Calu3 (cell line): ENCODE results near the gene EFHD2. TPM values are rescaled to one million over a fixed set of nuclear protein-coding genes. Genes with fewer than 3 reads are reported as not detected.

ENCODE experiments used
- BruUV-seq: library from RNA; stranded (reverse); fragments of 400-500 nt; replicated peaks from 2 replicates; lab custom pipeline; 2021; lab: Mats Ljungman, UMichigan
- CTCF ChIA-PET: fragments of 300-600 bp; sonication (Branson Sonifier 250); formaldehyde crosslinking; loops from one replicate; lab custom pipeline; 2022; ENCODE audit warnings: antibody characterized with exemption; lab: Charles Lee
- DNase-seq: peaks from one replicate; pipeline ENCODE4 v3.0.0; 2022
- H3K27ac Mint-ChIP-seq: one replicate; pipeline ENCODE4 v1.8.0; 2022; ENCODE audit warnings: mixed read lengths; ENCODE audit not compliant: unreplicated experiment
- H3K27me3 Mint-ChIP-seq: one replicate; pipeline ENCODE4 v1.8.0; 2022; ENCODE audit warnings: mixed read lengths; ENCODE audit not compliant: unreplicated experiment
- H3K36me3 Mint-ChIP-seq: one replicate; pipeline ENCODE4 v1.8.0; 2022; ENCODE audit warnings: mild to moderate bottlenecking, moderate library complexity, mixed read lengths; ENCODE audit not compliant: insufficient read depth, unreplicated experiment
- H3K4me1 Mint-ChIP-seq: one replicate; pipeline ENCODE4 v1.8.0; 2022; ENCODE audit warnings: mild to moderate bottlenecking, low read depth, mixed read lengths; ENCODE audit not compliant: unreplicated experiment
- H3K4me3 Mint-ChIP-seq: one replicate; pipeline ENCODE4 v1.8.0; 2022; ENCODE audit warnings: mild to moderate bottlenecking, low read depth, moderate library complexity, mixed read lengths; ENCODE audit not compliant: unreplicated experiment
- H3K9me3 Mint-ChIP-seq: one replicate; pipeline ENCODE4 v1.8.0; 2022; ENCODE audit warnings: low read depth, mixed read lengths; ENCODE audit not compliant: unreplicated experiment
- CTCF ChIP-seq: fragments of 200-600 bp; IDR thresholded peaks from one replicate; pipeline ENCODE4 v1.8.0; 2022; ENCODE audit warnings: antibody characterized with exemption; ENCODE audit not compliant: unreplicated experiment
- intact Hi-C: fragments of 100-400 bp; cut with micrococcal nuclease; formaldehyde crosslinking; loops from one replicate; pipeline ENCODE4 v1.10.0; 2022; ENCODE audit not compliant: unreplicated experiment
- total RNA-seq: library from RNA; stranded (reverse); gene quantifications from 2 replicates; pipeline ENCODE4 v1.2.3, GENCODE V29; 2022

The EFHD2 gene
- total RNA-seq, 1 experiment from 2014 or later, result 51.0 TPM

- no peak for DNase-seq
- H3K27ac Mint-ChIP-seq, result no peak overlapping the region
- no peak overlapping the region for H3K4me3 Mint-ChIP-seq
- CTCF ChIA-PET, result no interaction called here
- no peaks in the 10 kb centered on the region for H3K9me3 Mint-ChIP-seq
- H3K4me1 Mint-ChIP-seq, result no peaks in the 10 kb centered on the region
- TF ChIP-seq CTCF, result no peak
- no peaks in the 10 kb centered on the region for H3K36me3 Mint-ChIP-seq
- BruUV-seq, result no TSS peak
- intact Hi-C loops, result no loop called here
- peaks cover 10% of the 10 kb centered on the region for H3K27me3 Mint-ChIP-seq
Measured at GRCh38 chr1:15391366-15391765, 18.3 kb upstream of the EFHD2 start.

DNA sequence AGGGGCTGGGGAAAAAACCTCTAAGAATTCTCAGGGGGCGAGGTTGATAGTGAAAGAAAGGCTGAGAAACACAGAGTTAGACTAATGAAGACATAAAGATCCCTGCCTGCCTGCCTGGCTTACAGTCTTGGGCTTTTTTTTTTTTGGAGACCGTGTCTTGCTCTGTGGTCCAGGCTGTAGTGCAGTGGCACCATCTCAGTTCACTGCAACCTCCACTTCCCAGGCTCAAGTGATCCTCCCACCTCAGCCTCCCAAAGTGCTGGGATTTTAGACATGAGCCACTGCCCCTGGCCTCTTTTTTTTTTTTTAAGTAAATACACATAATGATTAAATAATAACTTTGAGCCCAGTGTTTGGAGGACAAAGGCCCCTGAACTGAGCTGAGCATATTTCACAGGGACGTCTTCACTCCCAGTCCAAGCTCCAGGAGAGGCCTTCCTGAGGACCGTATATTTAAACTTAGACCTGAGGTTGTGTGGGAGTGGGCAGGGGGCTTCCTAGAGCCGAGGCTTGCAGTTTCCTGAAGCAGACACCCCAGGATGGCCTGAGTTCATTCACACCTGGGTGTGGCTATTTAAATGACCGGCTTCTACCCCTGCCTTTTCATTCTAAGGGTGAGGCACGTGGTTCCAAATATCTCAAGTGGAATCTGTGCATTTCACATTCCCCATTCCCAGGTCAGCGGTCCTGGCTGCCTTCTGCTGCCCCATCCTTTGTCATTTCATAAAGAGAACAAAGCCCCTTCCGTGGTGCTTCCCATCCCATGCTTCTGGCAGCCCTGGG is 16.0 kb upstream of the EFHD2 start:
- no peak overlapping the region for H3K4me3 Mint-ChIP-seq
- CTCF ChIA-PET, result no interaction called here
- no peaks in the 10 kb centered on the region for H3K9me3 Mint-ChIP-seq
- no peaks in the 10 kb centered on the region for H3K4me1 Mint-ChIP-seq
- no peak for TF ChIP-seq CTCF
- no TSS peak for BruUV-seq
- intact Hi-C loops, result no loop called here
- H3K27me3 Mint-ChIP-seq, result no peaks in the 10 kb centered on the region
- no peak overlapping the region for H3K27ac Mint-ChIP-seq
- no peak for DNase-seq
- H3K36me3 Mint-ChIP-seq, result no peaks in the 10 kb centered on the region

DNA sequence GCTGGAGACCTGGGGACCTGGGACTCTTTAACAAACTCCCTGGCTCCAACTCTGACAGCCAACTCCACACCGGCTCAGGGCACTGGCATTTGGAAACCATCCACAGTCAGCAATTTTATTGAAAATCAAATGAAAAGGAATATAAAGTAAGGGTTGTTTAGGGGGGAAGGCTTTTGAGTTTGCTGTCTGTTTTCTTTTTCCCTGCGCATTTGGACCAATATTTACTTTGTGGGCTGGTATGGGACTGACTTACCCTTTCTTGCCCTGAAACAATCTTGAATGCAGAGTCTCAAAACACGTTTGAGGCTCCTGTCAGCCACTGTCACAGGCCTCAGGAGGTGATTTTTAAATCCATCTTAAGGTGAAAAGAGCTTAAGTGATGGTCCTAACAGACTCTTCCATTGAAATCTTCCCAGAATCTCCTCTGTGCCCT is 15.4 kb upstream of the EFHD2 start:
- Mint-ChIP-seq H3K27me3 (no peaks in the 10 kb centered on the region), H3K4me1 (no peaks in the 10 kb centered on the region), H3K27ac (no peak overlapping the region), H3K36me3 (no peaks in the 10 kb centered on the region), H3K9me3 (no peaks in the 10 kb centered on the region), H3K4me3 (no peak overlapping the region)
- intact Hi-C loops, result no loop called here
- TF ChIP-seq CTCF, result no peak
- DNase-seq, result no peak
- CTCF ChIA-PET, result no interaction called here
- no TSS peak for BruUV-seq

GRCh38 chr1:15397236-15397635 is 12.5 kb upstream of the EFHD2 start:
- BruUV-seq, result no TSS peak
- CTCF ChIA-PET, result no interaction called here
- intact Hi-C loops, result no loop called here
- Mint-ChIP-seq H3K27me3 (no peaks in the 10 kb centered on the region), H3K9me3 (no peaks in the 10 kb centered on the region), H3K4me1 (no peaks in the 10 kb centered on the region), H3K27ac (no peak overlapping the region), H3K36me3 (no peaks in the 10 kb centered on the region), H3K4me3 (no peak overlapping the region)
- no peak for TF ChIP-seq CTCF
- DNase-seq, result no peak
